Measurements from ENCODE around the gene KCTD8.

The KCTD8 gene

DNA sequence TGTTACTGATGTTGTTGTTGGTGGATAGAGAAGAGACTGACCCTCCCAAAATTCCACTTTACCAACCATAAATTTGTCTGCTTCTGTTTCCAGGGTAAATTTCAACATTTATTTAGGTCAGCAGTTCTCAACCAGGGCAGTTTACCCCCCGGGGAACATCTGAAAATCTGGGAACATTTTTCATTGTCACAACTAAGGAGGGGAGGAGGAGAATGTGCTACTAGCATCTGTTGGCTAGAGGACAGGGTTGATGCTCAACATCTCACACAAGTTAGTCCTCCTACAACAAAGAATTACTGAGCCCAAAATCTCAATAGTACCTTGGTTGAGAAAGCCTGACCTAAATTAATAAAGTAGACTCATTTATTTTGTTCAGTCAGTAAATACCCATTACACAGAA is 25.7 kb downstream of the KCTD8 start:
- DNase-seq, result no peak
- TF ChIP-seq GATA1 (IDR thresholded peaks at IDR 0.05; ENCODE audit: low read depth, low read length) (no peak), POLR2A (IDR thresholded peaks at IDR 0.05; ENCODE audit: low read length) (no peak)

DNA sequence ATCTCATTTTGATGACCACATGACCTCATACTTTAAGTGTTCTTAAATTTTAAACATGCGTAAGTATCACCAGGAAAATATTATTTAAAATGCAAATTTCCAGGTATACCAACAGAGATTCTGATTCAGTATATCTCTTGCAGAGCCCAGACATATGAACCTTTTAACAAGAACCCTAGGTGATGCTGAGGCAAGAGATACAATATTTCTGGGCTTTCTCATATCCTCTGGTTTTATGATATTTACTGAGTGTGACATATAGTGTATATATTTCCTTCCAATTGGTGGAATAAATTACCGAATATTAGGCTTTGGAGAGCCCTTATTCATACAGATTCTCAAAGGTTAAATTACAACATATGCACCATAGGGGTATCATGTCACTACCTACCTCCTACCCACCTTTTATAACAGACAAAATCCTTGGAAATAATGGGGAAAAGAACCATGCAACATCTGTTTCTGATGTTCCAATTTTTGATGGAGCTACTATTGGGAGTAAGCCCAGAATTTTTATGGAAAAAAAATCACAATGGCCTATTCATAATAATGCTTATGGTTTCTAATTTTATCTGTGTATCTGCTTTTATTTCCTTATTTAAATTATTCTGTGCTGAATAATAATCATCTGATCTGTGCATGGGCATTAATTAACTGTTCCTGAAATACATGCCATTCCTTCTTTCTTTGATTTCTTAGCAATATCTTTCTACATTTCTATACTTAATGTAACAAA is 27.1 kb downstream of the KCTD8 start:
- TF ChIP-seq GATA1 (IDR thresholded peaks at IDR 0.05; ENCODE audit: low read depth, low read length) (no peak), POLR2A (IDR thresholded peaks at IDR 0.05; ENCODE audit: low read length) (no peak)
- no peak for DNase-seq

DNA sequence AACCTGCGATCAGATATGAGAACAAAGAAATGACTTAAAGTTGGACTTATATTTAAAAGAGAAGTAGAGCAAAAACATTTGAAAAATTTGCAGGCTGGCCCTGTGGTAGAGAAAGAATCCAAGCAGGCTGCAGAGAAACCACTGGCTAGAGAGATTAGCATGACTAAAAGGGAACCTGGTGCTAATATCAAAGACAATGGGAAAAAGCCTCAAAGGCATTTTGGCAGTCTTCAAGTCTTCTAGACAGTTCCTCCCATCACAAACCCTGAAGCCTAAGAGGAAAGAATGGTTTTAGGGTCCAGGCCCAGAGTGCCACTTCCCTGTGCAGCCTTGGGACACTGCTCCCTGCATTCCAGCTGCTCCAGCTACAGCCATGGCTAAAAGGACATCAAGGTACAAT is 33.4 kb downstream of the KCTD8 start:
- no peak for TF ChIP-seq GATA1 (IDR thresholded peaks at IDR 0.05; ENCODE audit: low read depth, low read length)
- TF ChIP-seq POLR2A (IDR thresholded peaks at IDR 0.05; ENCODE audit: low read length), result no peak
- no peak for DNase-seq

DNA sequence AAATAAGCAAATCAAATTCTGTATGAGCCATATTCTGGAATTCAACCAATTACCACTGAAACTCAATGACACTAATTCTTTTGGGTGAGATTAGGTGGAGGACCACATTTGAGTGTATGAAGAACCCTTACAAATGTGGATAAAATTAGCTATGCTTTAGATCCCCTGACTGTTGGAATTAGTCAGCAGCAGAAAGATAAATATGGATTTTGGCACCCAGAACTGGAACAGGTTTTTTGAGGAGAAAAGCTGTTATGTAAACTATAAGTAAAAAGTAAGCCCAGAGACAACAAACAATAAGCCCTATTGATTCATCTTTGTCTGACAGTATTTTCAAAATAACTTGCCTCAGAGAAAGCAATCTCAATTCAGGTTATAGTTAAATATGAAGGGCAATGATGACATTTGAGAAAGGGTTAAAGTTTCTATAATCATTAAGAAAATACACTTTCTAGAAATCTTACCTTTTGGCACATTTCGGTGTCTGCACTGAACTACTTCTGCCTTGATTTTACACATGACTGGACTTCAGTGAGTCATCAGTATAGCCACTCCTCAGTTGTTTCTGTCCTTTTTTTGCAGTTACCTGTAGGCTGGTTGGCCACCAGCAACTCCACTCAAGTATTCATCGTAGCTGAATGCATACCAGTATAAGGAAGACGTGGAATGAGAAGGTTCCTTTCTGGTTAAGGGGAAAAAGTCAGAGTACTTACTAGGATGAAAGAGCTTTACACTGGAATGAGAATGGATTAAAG is 80.0 kb downstream of the KCTD8 start:
- DNase-seq, result no peak
- no peak for TF ChIP-seq POLR2A (IDR thresholded peaks at IDR 0.05; ENCODE audit: low read length)
- no peak for TF ChIP-seq GATA1 (IDR thresholded peaks at IDR 0.05; ENCODE audit: low read depth, low read length)

DNA sequence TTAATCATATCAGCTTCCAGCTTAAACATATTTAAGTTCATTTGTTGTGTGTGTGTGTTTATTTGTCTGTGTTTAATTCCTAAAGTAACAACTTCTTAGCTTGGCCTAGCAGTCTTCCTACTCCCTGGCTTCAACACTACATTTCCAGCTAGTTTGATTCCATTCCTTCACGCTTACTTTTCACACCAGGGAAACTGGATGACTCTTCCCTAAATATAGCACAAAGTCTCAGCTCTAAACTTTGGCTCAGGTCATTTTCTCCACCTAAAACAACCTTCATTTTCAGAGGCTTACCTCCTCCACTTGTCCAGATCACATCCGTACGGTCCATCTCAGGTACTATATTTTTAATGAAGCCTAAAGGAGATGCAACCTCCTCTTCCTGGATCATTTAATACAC is 94.4 kb downstream of the KCTD8 start:
- TF ChIP-seq POLR2A (IDR thresholded peaks at IDR 0.05; ENCODE audit: low read length), result no peak
- TF ChIP-seq GATA1 (IDR thresholded peaks at IDR 0.05; ENCODE audit: low read depth, low read length), result no peak
- no peak for DNase-seq

DNA sequence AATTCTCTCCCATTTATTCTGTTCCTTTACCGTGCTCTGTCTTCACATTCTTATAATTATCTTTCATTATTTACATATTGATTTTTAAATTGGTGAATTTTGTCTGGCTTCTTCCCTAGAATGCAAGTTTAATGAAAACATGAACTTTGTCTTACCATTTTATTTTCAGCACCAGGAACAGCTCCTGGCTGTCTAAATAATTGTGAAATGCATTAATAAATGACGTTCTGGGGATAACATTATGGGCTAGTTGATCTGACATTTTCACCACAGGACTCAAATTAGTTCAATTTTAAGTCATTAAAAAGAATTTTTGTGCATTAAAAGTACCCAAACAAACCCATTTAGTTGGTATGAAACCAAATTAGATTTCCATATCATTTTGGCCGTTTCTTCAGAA is 97.5 kb downstream of the KCTD8 start:
- TF ChIP-seq GATA1 (IDR thresholded peaks at IDR 0.05; ENCODE audit: low read depth, low read length), result no peak
- TF ChIP-seq POLR2A (IDR thresholded peaks at IDR 0.05; ENCODE audit: low read length), result no peak
- no peak for DNase-seq

DNA sequence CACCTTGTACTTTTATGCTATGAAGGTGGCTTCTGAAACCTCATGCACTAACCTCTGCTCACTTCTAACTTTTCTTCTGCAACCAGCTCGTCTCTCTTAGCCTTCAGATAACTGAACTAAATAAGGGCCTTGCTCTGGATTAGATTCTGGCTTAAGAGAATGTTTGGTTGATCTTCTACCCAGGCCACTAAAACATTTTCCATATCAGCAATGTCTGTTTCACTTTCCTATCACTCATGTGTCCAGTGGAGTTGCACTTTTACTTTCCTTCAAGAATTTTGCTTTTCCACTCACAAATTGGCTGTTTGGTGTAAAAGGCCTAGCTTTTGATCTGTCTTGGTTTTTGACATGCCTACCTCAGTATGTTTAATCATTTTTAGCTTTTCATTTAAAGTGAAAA is 105.8 kb downstream of the KCTD8 start:
- TF ChIP-seq GATA1 (IDR thresholded peaks at IDR 0.05; ENCODE audit: low read depth, low read length) (no peak), POLR2A (IDR thresholded peaks at IDR 0.05; ENCODE audit: low read length) (no peak)

DNA sequence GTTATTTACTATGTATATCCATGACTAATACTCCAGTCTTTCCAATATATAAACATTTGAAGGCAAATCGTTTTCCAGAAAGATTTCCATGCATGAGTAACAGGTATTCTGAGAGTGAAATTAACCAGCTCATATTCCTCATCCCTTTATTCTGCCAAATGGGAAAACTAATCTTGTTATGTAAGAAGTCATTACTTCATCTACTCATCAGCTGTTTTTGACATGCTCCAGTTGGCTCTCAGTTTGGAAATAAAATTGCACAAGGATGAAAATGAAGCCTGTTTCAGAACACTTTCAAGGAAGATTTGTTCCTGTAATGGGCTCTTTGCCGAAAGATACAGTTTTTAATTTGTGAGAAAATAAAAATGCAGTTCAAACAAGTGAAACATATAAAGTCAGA is 121.9 kb downstream of the KCTD8 start:
- TF ChIP-seq GATA1 (IDR thresholded peaks at IDR 0.05; ENCODE audit: low read depth, low read length) (no peak), POLR2A (IDR thresholded peaks at IDR 0.05; ENCODE audit: low read length) (no peak)
- DNase-seq, result no peak

More for the DNA sequence above, 105.8 kb downstream of the KCTD8 start:
- no peak for DNase-seq

DNA sequence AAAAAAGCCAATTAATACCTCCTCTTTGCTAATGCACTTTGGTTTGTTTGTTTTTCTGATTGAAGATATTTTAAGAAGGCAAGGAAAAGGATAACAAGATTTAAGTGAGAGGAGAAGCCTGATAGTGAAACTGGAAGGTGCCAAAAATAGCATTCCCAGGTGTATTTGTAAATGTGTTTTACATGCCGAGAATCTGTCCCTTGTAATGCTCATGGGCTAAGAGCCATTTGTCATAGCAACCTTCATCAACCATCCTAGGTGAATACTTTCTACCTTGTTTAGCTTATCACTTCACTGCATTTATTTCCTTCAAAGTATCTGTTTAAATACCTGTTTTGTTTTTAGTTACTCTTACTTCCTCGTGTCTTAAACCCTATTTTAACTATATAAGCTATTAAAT is 127.8 kb downstream of the KCTD8 start:
- TF ChIP-seq GATA1 (IDR thresholded peaks at IDR 0.05; ENCODE audit: low read depth, low read length), result no peak
- TF ChIP-seq POLR2A (IDR thresholded peaks at IDR 0.05; ENCODE audit: low read length), result no peak
- DNase-seq, result no peak

DNA sequence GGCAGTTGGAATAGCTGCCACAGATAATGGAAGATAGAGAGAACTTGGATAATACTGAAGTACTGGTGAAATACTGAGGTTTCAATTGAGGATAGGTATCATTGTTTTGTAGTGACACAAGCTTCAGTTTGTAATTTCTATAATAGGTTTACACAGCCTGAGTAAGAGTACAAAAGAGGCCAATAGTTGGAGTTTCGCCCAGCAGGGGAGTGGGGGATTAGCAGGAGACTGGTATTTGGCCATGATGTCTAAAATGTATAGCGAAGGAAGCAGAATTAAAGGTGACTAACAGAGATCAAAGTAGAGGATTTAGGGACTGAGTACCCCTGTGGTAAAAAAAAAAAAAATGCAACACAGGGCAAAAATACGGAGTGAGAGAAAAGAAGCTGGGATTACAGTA is 129.5 kb downstream of the KCTD8 start:
- TF ChIP-seq POLR2A (IDR thresholded peaks at IDR 0.05; ENCODE audit: low read length) (no peak), GATA1 (IDR thresholded peaks at IDR 0.05; ENCODE audit: low read depth, low read length) (no peak)
- no peak for DNase-seq

DNA sequence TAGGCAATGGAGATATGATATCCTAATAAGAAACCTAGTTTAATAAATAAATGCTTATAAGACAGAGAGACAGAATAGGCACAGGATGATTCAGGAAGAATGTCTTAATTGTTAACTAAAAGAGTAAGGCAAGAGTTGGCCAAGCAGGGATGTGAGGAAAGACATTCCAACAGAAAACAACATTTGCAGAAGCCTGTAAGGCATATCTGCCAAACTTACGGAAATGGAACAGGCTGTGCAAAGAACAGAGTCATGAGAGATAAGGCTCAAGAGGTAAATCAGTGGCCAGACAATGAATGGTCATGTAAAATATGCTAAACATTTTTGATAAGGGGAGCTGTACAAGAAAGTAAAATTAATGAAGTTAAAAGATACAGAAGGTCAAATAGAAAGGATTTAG is 134.9 kb downstream of the KCTD8 start:
- TF ChIP-seq GATA1 (IDR thresholded peaks at IDR 0.05; ENCODE audit: low read depth, low read length), result no peak
- TF ChIP-seq POLR2A (IDR thresholded peaks at IDR 0.05; ENCODE audit: low read length), result no peak
- no peak for DNase-seq

DNA sequence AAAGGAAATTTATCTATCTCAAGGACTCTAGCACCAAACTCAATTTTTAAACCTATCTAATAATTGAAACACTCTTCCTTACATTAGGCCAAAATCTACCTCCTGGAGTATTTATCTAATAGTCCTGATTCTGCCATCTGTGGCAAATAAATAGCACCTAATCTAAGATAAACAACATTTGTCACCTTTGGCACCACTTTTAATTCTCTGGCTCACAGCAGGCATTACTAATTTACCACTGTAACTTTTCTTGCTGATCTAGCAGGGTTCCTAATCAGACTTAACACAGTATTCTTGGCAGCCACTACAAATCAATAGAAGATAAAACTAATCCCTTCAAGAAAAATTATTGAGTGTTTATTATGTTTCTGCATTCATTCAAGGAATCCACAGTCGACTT is 161.1 kb downstream of the KCTD8 start:
- TF ChIP-seq POLR2A (IDR thresholded peaks at IDR 0.05; ENCODE audit: low read length) (no peak), GATA1 (IDR thresholded peaks at IDR 0.05; ENCODE audit: low read depth, low read length) (no peak)
- DNase-seq, result no peak

DNA sequence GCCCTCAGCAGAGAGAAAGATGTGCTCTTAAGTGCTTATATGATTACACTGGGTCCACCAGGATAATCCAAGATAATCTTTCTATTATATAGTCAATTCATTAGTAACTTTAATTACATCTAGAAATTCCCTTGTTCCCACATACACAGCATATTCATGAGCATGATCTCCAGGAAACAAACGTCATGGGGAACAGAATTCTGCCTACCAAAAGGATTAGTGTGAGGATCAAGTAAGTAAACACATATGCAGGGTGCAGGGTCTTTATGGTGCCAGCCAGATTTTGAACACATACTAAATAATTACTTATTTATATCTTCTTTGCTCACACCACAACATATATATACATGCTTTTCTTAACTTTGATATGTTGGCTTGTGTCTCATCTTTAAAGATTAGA is 169.1 kb downstream of the KCTD8 start:
- DNase-seq, result no peak
- TF ChIP-seq POLR2A (IDR thresholded peaks at IDR 0.05; ENCODE audit: low read length) (no peak), GATA1 (IDR thresholded peaks at IDR 0.05; ENCODE audit: low read depth, low read length) (no peak)

DNA sequence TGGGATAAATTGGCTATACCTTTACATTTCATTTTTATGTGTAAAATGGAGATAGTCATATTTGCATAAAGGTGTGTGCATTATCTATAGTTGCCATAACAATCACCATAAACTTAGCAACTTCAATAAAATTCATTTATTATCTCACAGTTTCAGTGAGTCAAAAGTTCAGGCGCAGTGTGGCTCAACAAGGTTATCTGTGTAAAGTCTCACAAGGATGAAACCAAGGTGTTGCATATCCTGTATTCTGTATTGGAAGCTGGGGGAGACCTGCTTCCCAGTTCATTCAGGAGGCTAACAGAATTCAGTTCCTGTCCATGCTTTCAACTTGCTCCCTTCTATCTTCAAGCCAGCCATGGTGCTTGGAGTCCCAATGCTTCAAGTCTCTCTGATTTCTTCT is 169.5 kb downstream of the KCTD8 start:
- no peak for DNase-seq
- TF ChIP-seq POLR2A (IDR thresholded peaks at IDR 0.05; ENCODE audit: low read length) (no peak), GATA1 (IDR thresholded peaks at IDR 0.05; ENCODE audit: low read depth, low read length) (no peak)

DNA sequence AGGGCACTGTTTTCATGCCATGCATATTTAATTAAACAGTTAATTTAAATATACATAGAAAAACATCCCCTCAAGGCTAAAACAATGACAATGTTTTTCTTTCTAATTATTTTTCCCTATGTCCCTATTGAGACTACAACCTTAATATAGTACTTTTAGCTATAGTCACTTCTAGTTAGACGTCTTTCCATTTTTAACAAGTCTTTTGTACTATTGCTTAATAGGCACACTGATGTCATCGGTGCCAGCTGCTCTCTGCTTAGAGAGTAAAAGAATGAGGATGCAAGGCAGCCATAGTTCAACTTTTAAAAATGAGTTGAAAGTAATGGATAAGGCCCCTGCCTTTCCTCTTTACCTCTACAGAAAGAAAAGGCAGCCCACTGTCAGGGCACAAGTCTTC is 191.1 kb downstream of the KCTD8 start:
- DNase-seq, result no peak
- TF ChIP-seq GATA1 (IDR thresholded peaks at IDR 0.05; ENCODE audit: low read depth, low read length), result no peak
